ENCODE results near the gene TENM4.

- TF ChIP-seq POLR2AphosphoS5 (IDR thresholded peaks at IDR 0.05; ENCODE audit: low read depth, low read length) (no peak), TAF1 (IDR thresholded peaks at IDR 0.05; ENCODE audit: borderline replicate concordance, insufficient read depth, low read length) (no peak), SIN3A (IDR thresholded peaks at IDR 0.05; ENCODE audit: borderline replicate concordance, insufficient read depth, low read length) (no peak), REST (IDR thresholded peaks at IDR 0.05; ENCODE audit: insufficient read depth in 1 of 2, low read depth in 2 of 2, low read length in 2 of 2) (no peak)
Observed at GRCh38 chr11:78909386-78909785, 531.4 kb downstream of the TENM4 start.
